Measurements from ENCODE around the gene ENAM. TPM values are rescaled to one million over a fixed set of nuclear protein-coding genes. Genes with fewer than 3 reads are reported as not detected.
"Not testable (repeated sequence)": the region's sequence is repeated elsewhere in the genome, so short reads cannot be mapped to it uniquely, and the experiment has no call there.

ENAM gene
- total RNA-seq, 2 experiments from 2014 or later = not detected

DNA sequence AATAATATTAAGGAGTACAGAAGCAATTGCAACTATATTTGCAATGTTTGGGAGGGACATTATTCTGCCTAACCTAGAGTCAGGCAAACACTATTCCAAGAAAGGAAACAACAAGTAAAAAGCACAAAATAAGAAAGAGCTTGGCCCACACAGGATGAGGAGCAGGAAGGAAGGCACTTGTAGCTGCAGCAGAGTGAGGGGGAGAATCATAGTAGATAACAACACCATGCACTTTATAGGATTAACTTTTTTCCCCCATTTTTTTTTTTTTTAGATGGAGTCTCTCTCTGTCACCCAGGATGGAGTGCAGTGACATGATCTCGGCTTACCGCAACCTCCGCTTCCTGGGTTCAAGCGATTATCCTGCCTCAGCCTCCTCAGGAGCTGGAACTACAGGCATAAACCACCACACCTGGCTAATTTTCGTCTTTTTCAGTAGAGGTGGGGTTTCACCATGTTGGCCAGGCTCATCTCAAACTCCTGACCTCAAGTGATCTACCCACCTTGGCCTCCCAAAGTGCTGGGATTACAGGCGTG lies 48.1 kb downstream of the ENAM start:
- H3K4me1 Mint-ChIP-seq (ENCODE audit: low read depth) = peaks cover 19% of the 10 kb centered on the region
- ATAC-seq = no peak
- TF ChIP-seq, protein P1, sequence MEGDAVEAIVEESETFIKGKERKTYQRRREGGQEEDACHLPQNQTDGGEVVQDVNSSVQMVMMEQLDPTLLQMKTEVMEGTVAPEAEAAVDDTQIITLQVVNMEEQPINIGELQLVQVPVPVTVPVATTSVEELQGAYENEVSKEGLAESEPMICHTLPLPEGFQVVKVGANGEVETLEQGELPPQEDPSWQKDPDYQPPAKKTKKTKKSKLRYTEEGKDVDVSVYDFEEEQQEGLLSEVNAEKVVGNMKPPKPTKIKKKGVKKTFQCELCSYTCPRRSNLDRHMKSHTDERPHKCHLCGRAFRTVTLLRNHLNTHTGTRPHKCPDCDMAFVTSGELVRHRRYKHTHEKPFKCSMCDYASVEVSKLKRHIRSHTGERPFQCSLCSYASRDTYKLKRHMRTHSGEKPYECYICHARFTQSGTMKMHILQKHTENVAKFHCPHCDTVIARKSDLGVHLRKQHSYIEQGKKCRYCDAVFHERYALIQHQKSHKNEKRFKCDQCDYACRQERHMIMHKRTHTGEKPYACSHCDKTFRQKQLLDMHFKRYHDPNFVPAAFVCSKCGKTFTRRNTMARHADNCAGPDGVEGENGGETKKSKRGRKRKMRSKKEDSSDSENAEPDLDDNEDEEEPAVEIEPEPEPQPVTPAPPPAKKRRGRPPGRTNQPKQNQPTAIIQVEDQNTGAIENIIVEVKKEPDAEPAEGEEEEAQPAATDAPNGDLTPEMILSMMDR (IDR thresholded peaks at IDR 0.05) = no peak
- no peak overlapping the region for H3K4me3 Mint-ChIP-seq
- intact Hi-C loops (cut with micrococcal nuclease) = no loop called here
- H3K27me3 Mint-ChIP-seq = peaks cover 1% of the 10 kb centered on the region
- ChIA-PET POLR2A (no interaction called here), CTCF (interaction anchor here (1.0 to 1.2 kb wide), 2 partner anchors 9 to 25 kb away, joined by 4 read pairs; no protein-coding TSS in a partner anchor)
- no peak for DNase-seq
- H3K36me3 Mint-ChIP-seq (ENCODE audit: low read depth) = no peaks in the 10 kb centered on the region
- H3K9me3 Mint-ChIP-seq = no peaks in the 10 kb centered on the region
- H3K27ac Mint-ChIP-seq = no peak overlapping the region

DNA sequence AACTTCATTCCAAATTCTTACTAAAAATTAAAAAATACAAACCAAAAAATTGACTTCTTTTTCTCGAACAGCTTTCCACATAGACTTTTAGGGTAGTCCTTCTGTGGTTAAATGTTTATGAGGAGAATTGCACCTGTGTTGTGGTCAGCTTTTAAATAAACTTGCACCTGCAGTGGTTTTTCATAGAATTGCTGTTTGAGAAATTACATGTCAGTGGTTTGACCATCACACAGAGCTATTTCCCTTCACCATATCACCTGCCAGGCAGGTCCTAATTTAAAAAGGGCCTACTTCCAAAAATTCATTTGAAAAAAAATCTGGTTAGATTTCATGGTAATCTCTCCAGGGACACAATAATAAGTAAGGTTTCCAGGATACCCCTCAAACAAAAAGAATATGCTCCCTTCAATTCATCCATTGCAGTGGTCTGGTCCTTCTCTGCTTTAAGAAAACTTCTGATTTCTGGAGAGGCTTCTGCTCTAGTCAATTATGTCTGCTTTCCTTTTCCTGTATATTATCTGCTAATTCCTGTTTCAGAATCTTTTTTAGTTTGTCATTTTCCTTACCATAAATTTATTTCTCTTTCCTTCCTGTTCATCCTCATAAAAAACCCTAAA lies 49.9 kb downstream of the ENAM start:
- ATAC-seq (no peak), DNase-seq (no peak)
- TF ChIP-seq, protein P1 (IDR thresholded peaks at IDR 0.05) = no peak
- Mint-ChIP-seq H3K9me3 (peaks cover 2% of the 10 kb centered on the region), H3K27ac (peak overlapping the region; percentile 14), H3K27me3 (peaks cover 1% of the 10 kb centered on the region), H3K4me1 (ENCODE audit: low read depth) (peaks cover 19% of the 10 kb centered on the region), H3K4me3 (no peak overlapping the region), H3K36me3 (ENCODE audit: low read depth) (no peaks in the 10 kb centered on the region)
- POLR2A ChIA-PET = interaction anchor here (1.2 kb wide), 1 partner anchor 11 kb away, joined by 4 read pairs; no protein-coding TSS in a partner anchor
- intact Hi-C loops (cut with micrococcal nuclease) = no loop called here
- CTCF ChIA-PET = interaction anchor here (0.8 to 1.5 kb wide), 2 partner anchors 9 to 26 kb away, joined by 4 to 5 read pairs; no protein-coding TSS in a partner anchor

DNA sequence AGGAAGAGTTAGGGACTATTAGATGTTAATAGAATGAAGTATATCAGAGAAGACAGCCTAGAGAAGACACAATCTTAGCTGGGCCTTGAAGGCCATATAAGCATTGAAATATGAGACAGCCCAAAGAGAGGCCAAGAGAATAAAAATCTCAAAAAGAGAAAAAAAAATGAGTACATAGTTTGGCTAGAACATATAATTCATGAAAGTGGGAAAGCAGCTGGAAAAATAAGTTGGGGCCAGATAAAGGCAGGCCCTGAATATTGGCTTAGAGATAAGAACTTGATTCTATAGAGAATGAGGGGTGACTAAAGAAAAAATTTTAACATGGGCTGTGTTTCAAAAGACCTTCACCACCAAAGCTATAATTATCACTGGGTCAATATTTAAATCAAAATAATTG lies 52.4 kb downstream of the ENAM start:
- H3K27ac Mint-ChIP-seq = no peak overlapping the region
- H3K27me3 Mint-ChIP-seq = no peaks in the 10 kb centered on the region
- no peak for ATAC-seq
- no peak overlapping the region for H3K4me3 Mint-ChIP-seq
- H3K9me3 Mint-ChIP-seq = peaks cover 2% of the 10 kb centered on the region
- CTCF ChIA-PET = interaction anchor here (0.7 to 2.7 kb wide), 2 partner anchors 24 to 29 kb away, joined by 3 to 10 read pairs; no protein-coding TSS in a partner anchor
- H3K4me1 Mint-ChIP-seq (ENCODE audit: low read depth) = peaks cover 23% of the 10 kb centered on the region
- no peaks in the 10 kb centered on the region for H3K36me3 Mint-ChIP-seq (ENCODE audit: low read depth)
- TF ChIP-seq, protein P1 (IDR thresholded peaks at IDR 0.05) = no peak
- no peak for DNase-seq
- intact Hi-C loops (cut with micrococcal nuclease) = no loop called here
- POLR2A ChIA-PET = no interaction called here

DNA sequence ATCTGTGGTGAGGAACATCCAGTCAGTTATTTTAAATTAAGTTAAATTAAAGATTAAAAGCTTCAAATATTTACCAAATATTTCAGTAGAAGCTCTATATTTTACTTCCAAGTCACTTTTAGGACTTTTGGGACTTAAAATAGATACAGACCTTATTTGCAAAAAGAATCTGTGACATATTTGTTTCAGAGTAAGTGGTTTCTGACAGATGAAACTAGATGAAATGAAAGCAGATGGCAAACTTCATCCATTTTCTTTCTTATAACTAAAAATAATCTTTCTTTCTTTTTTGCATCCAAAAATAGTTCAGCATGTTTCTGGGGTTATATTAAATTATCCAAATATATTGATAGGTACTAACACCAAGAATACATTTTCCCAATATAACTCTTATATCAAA lies 53.2 kb downstream of the ENAM start:
- TF ChIP-seq, protein P1 (IDR thresholded peaks at IDR 0.05) = no peak
- intact Hi-C loops (cut with micrococcal nuclease) = no loop called here
- CTCF ChIA-PET = interaction anchor here (0.6 to 2.7 kb wide), 2 partner anchors 23 to 30 kb away, joined by 3 to 10 read pairs; no protein-coding TSS in a partner anchor
- Mint-ChIP-seq H3K4me3 (no peak overlapping the region), H3K9me3 (peaks cover 2% of the 10 kb centered on the region), H3K36me3 (ENCODE audit: low read depth) (no peaks in the 10 kb centered on the region), H3K27ac (no peak overlapping the region), H3K4me1 (ENCODE audit: low read depth) (peaks cover 20% of the 10 kb centered on the region), H3K27me3 (no peaks in the 10 kb centered on the region)
- no peak for ATAC-seq
- POLR2A ChIA-PET = no interaction called here
- DNase-seq = no peak

DNA sequence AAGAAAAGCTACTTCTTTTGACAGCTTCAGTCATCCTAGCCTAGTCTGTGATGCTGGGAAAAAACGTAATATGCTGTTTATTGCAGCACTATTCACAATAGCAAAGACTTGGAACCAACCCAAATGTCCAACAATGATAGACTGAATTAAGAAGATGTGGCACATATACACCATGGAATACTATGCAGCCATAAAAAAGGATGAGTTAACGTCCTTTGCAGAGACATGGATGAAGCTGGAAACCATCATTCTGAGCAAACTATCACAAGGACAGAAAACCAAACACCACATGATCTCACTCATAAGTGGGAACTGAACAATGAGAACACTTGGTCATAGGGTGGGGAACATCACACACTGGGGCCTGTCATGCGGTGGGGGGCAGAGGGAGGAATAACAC lies 53.6 kb downstream of the ENAM start:
- DNase-seq; H3K27me3 Mint-ChIP-seq; H3K4me3 Mint-ChIP-seq; H3K36me3 Mint-ChIP-seq (ENCODE audit: low read depth); intact Hi-C loops (cut with micrococcal nuclease); H3K27ac Mint-ChIP-seq; H3K9me3 Mint-ChIP-seq; ATAC-seq; POLR2A ChIA-PET: not testable (repeated sequence)
- peaks cover 17% of the 10 kb centered on the region for H3K4me1 Mint-ChIP-seq (ENCODE audit: low read depth)
- CTCF ChIA-PET = interaction anchor here (0.6 to 2.7 kb wide), 2 partner anchors 23 to 30 kb away, joined by 3 to 10 read pairs; no protein-coding TSS in a partner anchor

All from activated CD8-positive, alpha-beta T cell treated with anti-CD3 and anti-CD28 coated beads for 36 hours (primary cell).